Liver (tissue), 9 donors: ENCODE data around the gene NPEPL1. TPM values are rescaled to one million over a fixed set of nuclear protein-coding genes. Genes with fewer than 3 reads are reported as not detected.

Source experiments
- DNase-seq: peaks from one replicate; pipeline ENCODE4 v3.0.0-alpha.2; 2017; ENCODE audit warnings: low spot score
- H3K27ac ChIP-seq, 2 donors: one replicate each; pipeline ENCODE4 v1.7.0; 2013; ENCODE audit warnings: inconsistent platforms in 2 of 2, low read length in 2 of 2, control low read depth in 1 of 2, low read depth in 1 of 2, mild to moderate bottlenecking in 1 of 2
- H3K27me3 ChIP-seq, 4 donors: one replicate each; pipeline versions ENCODE4 v1.6.1 to v1.7.0; 2013; ENCODE audit warnings: low read length in 3 of 4, inconsistent platforms in 1 of 4, mild to moderate bottlenecking in 1 of 4, moderate library complexity in 1 of 4; ENCODE audit not compliant: control insufficient read depth in 4 of 4, insufficient read depth in 4 of 4
- H3K36me3 ChIP-seq, 4 donors: one replicate each; pipeline versions ENCODE4 v1.6.1 to v1.7.0; 2013; ENCODE audit warnings: low read length in 3 of 4, mild to moderate bottlenecking in 3 of 4, low read depth in 1 of 4, moderate library complexity in 1 of 4; ENCODE audit not compliant: control insufficient read depth in 4 of 4, insufficient read depth in 3 of 4
- H3K4me1 ChIP-seq, 4 donors: one replicate each; pipeline versions ENCODE4 v1.6.1 to v1.7.0; 2013; ENCODE audit warnings: low read length in 3 of 4, mild to moderate bottlenecking in 3 of 4, moderate library complexity in 1 of 4; ENCODE audit not compliant: control insufficient read depth in 4 of 4, insufficient read depth in 4 of 4
- H3K4me3 ChIP-seq, 3 donors: one replicate each; pipeline versions ENCODE4 v1.6.1 to v1.7.0; 2013; ENCODE audit warnings: low read length in 3 of 3, control low read depth in 1 of 3, low read depth in 1 of 3, mild to moderate bottlenecking in 1 of 3
- H3K9ac ChIP-seq, 2 donors: one replicate each; pipeline ENCODE4 v1.7.0; 2013; ENCODE audit warnings: low read length in 2 of 2, mild to moderate bottlenecking in 2 of 2, moderate library complexity in 2 of 2, control low read depth in 1 of 2, low read depth in 1 of 2
- H3K9me3 ChIP-seq, 4 donors: one replicate each; pipeline versions ENCODE4 v1.6.1 to v1.7.0; 2013; ENCODE audit warnings: low read length in 3 of 4; ENCODE audit not compliant: control insufficient read depth in 4 of 4
- ATF3 ChIP-seq: IDR thresholded peaks from 2 replicates; pipeline ENCODE4 v1.6.1; 2016; ENCODE audit warnings: antibody characterized with exemption
- CTCF ChIP-seq: fragments of 150-350 bp; IDR thresholded peaks from 2 replicates; pipeline ENCODE4 v1.5.1; 2017; ENCODE audit warnings: improper control_type of control experiment, low read depth, low read length; ENCODE audit not compliant: missing input control
- FOXA1 ChIP-seq: IDR thresholded peaks from 2 replicates; pipeline ENCODE4 v1.6.1; 2016; ENCODE audit warnings: antibody characterized with exemption
- FOXA2 ChIP-seq: IDR thresholded peaks from 2 replicates; pipeline ENCODE4 v1.6.1; 2016; ENCODE audit warnings: antibody characterized with exemption
- GABPA ChIP-seq, 2 donors: IDR thresholded peaks in 1 of 2; conservative IDR thresholded peaks in 1 of 2; 2 replicates each; pipeline ENCODE4 v1.6.1; 2016; ENCODE audit warnings: antibody characterized with exemption in 2 of 2, mild to moderate bottlenecking in 1 of 2, moderate library complexity in 1 of 2
- HNF4A ChIP-seq, 2 donors: conservative IDR thresholded peaks; 2 replicates each; pipeline ENCODE4 v1.6.1; 2016; ENCODE audit warnings: antibody characterized with exemption in 2 of 2, mild to moderate bottlenecking in 2 of 2
- HNF4G ChIP-seq: IDR thresholded peaks from 2 replicates; pipeline ENCODE4 v1.6.1; 2016; ENCODE audit warnings: antibody characterized with exemption
- JUND ChIP-seq, 2 donors: IDR thresholded peaks; 2 replicates each; pipeline ENCODE4 v1.6.1; 2016; ENCODE audit warnings: antibody characterized with exemption in 2 of 2
- MAX ChIP-seq: IDR thresholded peaks from 2 replicates; pipeline ENCODE4 v1.6.1; 2016; ENCODE audit warnings: antibody characterized with exemption
- RAD21 ChIP-seq, 2 donors: IDR thresholded peaks; 2 replicates each; pipeline ENCODE4 v1.6.1; 2016; ENCODE audit warnings: antibody characterized with exemption in 2 of 2, mild to moderate bottlenecking in 2 of 2
- REST ChIP-seq: IDR thresholded peaks from 2 replicates; pipeline ENCODE4 v1.6.1; 2016; ENCODE audit warnings: antibody characterized with exemption, mild to moderate bottlenecking
- RXRA ChIP-seq, 2 donors: IDR thresholded peaks; 2 replicates each; pipeline ENCODE4 v1.6.1; 2017 to 2018; ENCODE audit warnings: antibody characterized with exemption in 2 of 2, mild to moderate bottlenecking in 1 of 2
- SP1 ChIP-seq: IDR thresholded peaks from 2 replicates; pipeline ENCODE4 v1.6.1; 2018; ENCODE audit warnings: antibody characterized with exemption, mild to moderate bottlenecking
- TAF1 ChIP-seq: conservative IDR thresholded peaks from 2 replicates; pipeline ENCODE4 v1.6.1; 2016; ENCODE audit warnings: antibody characterized with exemption, mild to moderate bottlenecking
- YY1 ChIP-seq: IDR thresholded peaks from 2 replicates; pipeline ENCODE4 v1.6.1; 2016; ENCODE audit warnings: antibody characterized with exemption, mild to moderate bottlenecking
- ZBTB33 ChIP-seq: IDR thresholded peaks from 2 replicates; pipeline ENCODE4 v1.6.1; 2016; ENCODE audit warnings: antibody characterized with exemption
- WGBS: extraction: QIAGEN DNeasy Blood & Tissue Kit; methylation state at CpG from one replicate; pipeline ENCODE4 v1.1.7; 2013; 5-methylcytosine and 5-hydroxymethylcytosine counted together
- polyA plus RNA-seq, 2 donors: library from polyadenylated mRNA; stranded (reverse) in 1 of 2; unstranded in 1 of 2; fragments of 200-250 nt in 1 of 2; fragments of >200 nt in 1 of 2; fragmentation: Nextera tagmentation in 1 of 2; extraction: Ambion mirVana in 1 of 2; gene quantifications; one replicate each; pipeline versions ENCODE4 v1.2.1 to v1.2.3, GENCODE V29; 2013 to 2015
- total RNA-seq, 2 donors: library from RNA; depleted of rRNA; stranded (reverse); fragments of >200 nt; gene quantifications; one replicate each; pipeline ENCODE4 v1.2.3, GENCODE V29; 2014
- donor health status: healthy.
- donor health status: healthy.
- donor health status: healthy.
- donor health status: healthy.
- donor health status: healthy.

NPEPL1 gene
- total and polyA plus RNA-seq, 4 donors, result 8.0 to 13.3 (median 10.9) TPM

- peak; percentile 26 for DNase-seq
- Histone ChIP-seq H3K36me3 (peaks cover 0 to 2% (median 0%) of the 10 kb centered on the region in 4 donors), H3K9ac (no peak overlapping the region), H3K4me3 (no peak overlapping the region), H3K27me3 (peaks cover 0 to 2% (median under 1%) of the 10 kb centered on the region in 4 donors), H3K4me1 (no peaks in the 10 kb centered on the region), H3K9me3 (no peaks in the 10 kb centered on the region), H3K27ac (no peak overlapping the region)
- WGBS, result 91% methylated on average over 15 of the region's 15 CpGs
- no peak for TF ChIP-seq HNF4A (conservative IDR thresholded peaks at IDR 0.05)
- no peak for TF ChIP-seq FOXA1
- no peak for TF ChIP-seq FOXA2
- no peak for TF ChIP-seq MAX
- no peak for TF ChIP-seq CTCF
- TF ChIP-seq YY1, result no peak
- no peak for TF ChIP-seq JUND (IDR thresholded peaks at IDR 0.05)
- TF ChIP-seq GABPA (IDR thresholded peaks at IDR 0.05 in 1 of 2, conservative IDR thresholded peaks at IDR 0.05 in 1 of 2), result no peak
- TF ChIP-seq TAF1, result no peak
- no peak for TF ChIP-seq ATF3
- TF ChIP-seq HNF4G, result no peak
- TF ChIP-seq REST, result no peak
- TF ChIP-seq RXRA (IDR thresholded peaks at IDR 0.05), result no peak
- no peak for TF ChIP-seq SP1
- TF ChIP-seq RAD21 (IDR thresholded peaks at IDR 0.05), result no peak
- no peak for TF ChIP-seq ZBTB33
Observed at GRCh38 chr20:58718121-58718563, 25.5 kb downstream of the NPEPL1 start.

GRCh38 chr20:58718729-58719128, 26.1 kb downstream of the NPEPL1 start:
- no peaks in the 10 kb centered on the region for H3K9me3 ChIP-seq
- peaks cover 0 to 4% (median 1%) of the 10 kb centered on the region in 4 donors for H3K27me3 ChIP-seq
- DNase-seq, result no peak
- H3K27ac ChIP-seq, result no peak overlapping the region
- no peak overlapping the region for H3K9ac ChIP-seq
- whole genome bisulfite sequencing, result 89% methylated on average over 10 of the region's 10 CpGs
- H3K36me3 ChIP-seq, result peaks cover 0 to 2% (median 0%) of the 10 kb centered on the region in 4 donors
- H3K4me1 ChIP-seq, result no peaks in the 10 kb centered on the region
- H3K4me3 ChIP-seq, result no peak overlapping the region
- TF ChIP-seq ATF3 (no peak), ZBTB33 (no peak), FOXA1 (no peak), RAD21 (IDR thresholded peaks at IDR 0.05) (no peak), CTCF (no peak), SP1 (no peak), MAX (no peak), RXRA (IDR thresholded peaks at IDR 0.05) (no peak), HNF4A (conservative IDR thresholded peaks at IDR 0.05) (no peak), FOXA2 (no peak), TAF1 (no peak)
